OCI-LY7 (cell line): ENCODE results near the gene SEMA7A.

Experiments
- CTCF ChIP-seq: fragments of 200-600 bp; sonication (generic); conservative IDR thresholded peaks from 2 replicates; pipeline ENCODE4 v1.5.1; 2014; ENCODE audit warnings: mild to moderate bottlenecking, antibody characterized with exemption, low read length, moderate library complexity, mixed read lengths
- EZH2phosphoT487 ChIP-seq: fragments of 200-600 bp; sonication (generic); IDR thresholded peaks from 2 replicates; pipeline ENCODE4 v1.6.1; 2018; ENCODE audit warnings: low read depth, borderline replicate concordance, mild to moderate bottlenecking, mixed run types, antibody characterized with exemption, low read length, moderate library complexity, mixed read lengths

GRCh38 chr15:74423431-74424257 lies 10.1 kb downstream of the SEMA7A start:
- TF ChIP-seq CTCF (no peak), EZH2phosphoT487 (no peak)
